Thyroid gland (tissue), 4 donors: ENCODE measurements around the gene SHH. TPM values are rescaled to one million over a fixed set of nuclear protein-coding genes. Genes with fewer than 3 reads are reported as not detected.

Experiments
- DNase-seq, 2 donors: peaks; one replicate each; pipeline ENCODE4 v3.0.0-alpha.2; 2019
- H3K27ac ChIP-seq, 3 donors: fragments of 200-600 bp; sonication (generic); 1 replicate in 2 of 3; 2 replicates in 1 of 3; pipeline ENCODE4 v1.5.1; 2016 to 2019; ENCODE audit warnings: mild to moderate bottlenecking in 1 of 3, moderate library complexity in 1 of 3
- H3K27me3 ChIP-seq: fragments of 200-600 bp; sonication (generic); one replicate; pipeline ENCODE4 v1.5.1; 2019
- H3K36me3 ChIP-seq, 2 donors: fragments of 200-600 bp; sonication (generic); one replicate each; pipeline ENCODE4 v1.5.1; 2016 to 2019
- H3K4me1 ChIP-seq, 2 donors: fragments of 200-600 bp; sonication (generic); one replicate each; pipeline ENCODE4 v1.5.1; 2017 to 2019
- H3K4me3 ChIP-seq, 3 donors: fragments of 200-600 bp; sonication (generic); replicated peaks in 1 of 3; 1 replicate in 2 of 3; 2 replicates in 1 of 3; pipeline ENCODE4 v1.5.1; 2016; ENCODE audit warnings: mild to moderate bottlenecking in 1 of 3
- H3K9me3 ChIP-seq: fragments of 200-600 bp; sonication (generic); one replicate; pipeline ENCODE4 v1.5.1; 2017
- POLR2A ChIP-seq, 2 donors: fragments of 450-650 bp; IDR thresholded peaks; one replicate each; pipeline ENCODE4 v1.6.1; 2017; ENCODE audit warnings: antibody characterized with exemption in 2 of 2, mild to moderate bottlenecking in 2 of 2, moderate library complexity in 1 of 2
- WGBS, 2 donors: methylation state at CpG; one replicate each; pipeline ENCODE4 v1.1.5; 2017; 5-methylcytosine and 5-hydroxymethylcytosine counted together
- intact Hi-C: fragments of 100-400 bp; cut with DNase I; formaldehyde crosslinking; loops from one replicate; pipeline ENCODE4 v1.15.1; 2023
- total RNA-seq, 4 donors: library from RNA; depleted of rRNA; stranded (reverse); fragments of >200 nt; gene quantifications; one replicate each; pipeline ENCODE4 v1.2.3, GENCODE V29; 2016
- TF ChIP-seq, protein P1 (sequence below), 6 experiments: fragments of 200-600 bp in 3 of 6; fragments of 450-650 bp in 3 of 6; sonication (generic) in 3 of 6; IDR thresholded peaks; one replicate each; pipeline ENCODE4 v1.5.1; 2016 to 2019; ENCODE audit warnings: antibody characterized with exemption in 6 of 6, mild to moderate bottlenecking in 2 of 6, inconsistent platforms in 1 of 6, moderate library complexity in 1 of 6

The SHH gene
- total RNA-seq, 4 donors from 2014 or later: not detected

DNA sequence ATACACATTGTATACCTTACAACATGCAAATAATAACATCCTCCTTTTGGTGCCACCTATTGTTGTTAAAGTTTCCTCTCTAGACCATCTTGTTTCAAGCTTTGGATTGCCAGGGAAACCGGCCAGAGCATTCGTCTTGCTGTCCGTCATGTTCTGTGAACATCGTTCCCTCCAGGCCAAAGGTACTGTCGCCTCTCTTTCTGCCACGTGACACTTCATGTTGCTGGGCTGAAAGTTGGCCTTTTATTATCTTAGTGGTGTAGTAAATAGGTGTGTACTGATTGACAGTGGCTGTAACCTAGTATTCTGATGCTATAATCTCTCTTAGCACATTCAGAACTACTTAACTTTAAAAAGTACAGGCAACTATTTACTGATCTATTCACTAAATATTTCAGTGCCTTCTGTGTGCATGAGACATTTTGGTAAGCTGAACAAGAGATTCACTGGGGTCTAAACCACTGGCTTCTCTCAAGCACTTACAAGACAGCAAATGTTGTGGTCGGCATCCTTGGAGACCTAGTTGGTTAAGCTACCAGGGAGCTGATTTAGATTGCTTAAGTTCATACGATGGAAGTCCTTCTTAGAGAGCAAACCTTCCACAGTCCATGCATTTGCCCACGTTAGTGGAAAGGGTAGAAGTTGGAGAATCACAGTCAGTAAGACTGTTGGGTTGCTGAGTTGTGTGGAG, 52.4 kb downstream of the SHH start:
- TF ChIP-seq, protein P1, sequence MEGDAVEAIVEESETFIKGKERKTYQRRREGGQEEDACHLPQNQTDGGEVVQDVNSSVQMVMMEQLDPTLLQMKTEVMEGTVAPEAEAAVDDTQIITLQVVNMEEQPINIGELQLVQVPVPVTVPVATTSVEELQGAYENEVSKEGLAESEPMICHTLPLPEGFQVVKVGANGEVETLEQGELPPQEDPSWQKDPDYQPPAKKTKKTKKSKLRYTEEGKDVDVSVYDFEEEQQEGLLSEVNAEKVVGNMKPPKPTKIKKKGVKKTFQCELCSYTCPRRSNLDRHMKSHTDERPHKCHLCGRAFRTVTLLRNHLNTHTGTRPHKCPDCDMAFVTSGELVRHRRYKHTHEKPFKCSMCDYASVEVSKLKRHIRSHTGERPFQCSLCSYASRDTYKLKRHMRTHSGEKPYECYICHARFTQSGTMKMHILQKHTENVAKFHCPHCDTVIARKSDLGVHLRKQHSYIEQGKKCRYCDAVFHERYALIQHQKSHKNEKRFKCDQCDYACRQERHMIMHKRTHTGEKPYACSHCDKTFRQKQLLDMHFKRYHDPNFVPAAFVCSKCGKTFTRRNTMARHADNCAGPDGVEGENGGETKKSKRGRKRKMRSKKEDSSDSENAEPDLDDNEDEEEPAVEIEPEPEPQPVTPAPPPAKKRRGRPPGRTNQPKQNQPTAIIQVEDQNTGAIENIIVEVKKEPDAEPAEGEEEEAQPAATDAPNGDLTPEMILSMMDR (IDR thresholded peaks at IDR 0.05): no peak
- TF ChIP-seq POLR2A (IDR thresholded peaks at IDR 0.05): no peak
- Histone ChIP-seq H3K4me3 (no peak overlapping the region), H3K9me3 (no peaks in the 10 kb centered on the region), H3K27me3 (no peaks in the 10 kb centered on the region), H3K36me3 (peaks cover 7 to 8% of the 10 kb centered on the region in 2 donors), H3K27ac (no peak overlapping the region), H3K4me1 (peaks cover 0 to 3% of the 10 kb centered on the region in 2 donors)
- WGBS, 2 donors: 92 to 93% methylated on average over 9 of the region's 9 CpGs
- intact Hi-C loops: no loop called here
- no peak for DNase-seq

DNA sequence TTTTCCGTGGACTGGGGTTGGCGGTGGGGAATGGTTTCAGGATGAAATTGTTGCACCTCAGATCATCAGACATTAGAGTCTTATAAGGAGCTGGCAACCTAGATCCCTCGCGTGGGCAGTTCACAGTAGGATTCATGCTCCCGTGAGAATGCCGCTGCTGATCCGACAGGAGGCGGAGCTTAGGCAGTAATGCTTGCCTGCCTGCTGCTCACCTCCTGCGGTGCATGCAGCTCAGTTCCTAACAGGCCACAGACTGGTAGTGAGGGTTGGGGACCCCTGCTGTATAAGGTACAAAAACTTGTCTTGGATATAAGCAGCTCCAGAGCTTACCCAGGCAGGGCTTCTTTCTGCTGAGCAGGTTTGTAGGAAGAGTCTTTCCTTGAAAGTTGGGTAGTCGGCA, 53.9 kb downstream of the SHH start:
- Histone ChIP-seq H3K4me3 (no peak overlapping the region), H3K9me3 (no peaks in the 10 kb centered on the region), H3K4me1 (no peaks in the 10 kb centered on the region), H3K27me3 (no peaks in the 10 kb centered on the region), H3K27ac (no peak overlapping the region), H3K36me3 (no peaks in the 10 kb centered on the region)
- TF ChIP-seq, protein P1 (IDR thresholded peaks at IDR 0.05): no peak
- TF ChIP-seq POLR2A (IDR thresholded peaks at IDR 0.05): no peak
- DNase-seq: no peak
- intact Hi-C loops: no loop called here
- 88 to 100% methylated on average over 3 to 10 of the region's 10 CpGs for WGBS, 2 donors

DNA sequence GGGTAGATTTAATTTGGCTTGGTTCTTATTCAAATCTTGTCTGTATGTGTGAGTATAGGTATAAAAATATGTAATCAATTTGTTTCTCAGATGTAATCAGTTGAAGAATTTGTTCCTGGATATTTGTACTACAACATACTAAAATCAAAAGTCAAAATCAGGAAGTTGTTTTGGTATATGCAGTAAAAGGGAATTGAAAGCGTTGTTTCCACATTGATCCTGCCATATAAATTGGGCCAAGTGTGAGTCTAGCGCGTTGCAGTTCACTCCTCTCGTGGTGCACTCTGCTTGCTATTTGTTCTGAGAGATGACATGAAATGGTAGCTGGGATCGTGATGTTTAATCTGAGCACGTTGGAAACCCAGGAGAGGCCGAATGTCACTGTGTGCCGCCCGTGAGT, 55.9 kb downstream of the SHH start:
- no peak for DNase-seq
- H3K36me3 ChIP-seq: no peaks in the 10 kb centered on the region
- 91 to 95% methylated on average over 9 of the region's 9 CpGs for WGBS, 2 donors
- no peak overlapping the region for H3K27ac ChIP-seq
- H3K9me3 ChIP-seq: no peaks in the 10 kb centered on the region
- H3K27me3 ChIP-seq: no peaks in the 10 kb centered on the region
- H3K4me1 ChIP-seq: no peaks in the 10 kb centered on the region
- intact Hi-C loops: no loop called here
- H3K4me3 ChIP-seq: no peak overlapping the region
- TF ChIP-seq, protein P1 (IDR thresholded peaks at IDR 0.05): no peak
- no peak for TF ChIP-seq POLR2A (IDR thresholded peaks at IDR 0.05)

DNA sequence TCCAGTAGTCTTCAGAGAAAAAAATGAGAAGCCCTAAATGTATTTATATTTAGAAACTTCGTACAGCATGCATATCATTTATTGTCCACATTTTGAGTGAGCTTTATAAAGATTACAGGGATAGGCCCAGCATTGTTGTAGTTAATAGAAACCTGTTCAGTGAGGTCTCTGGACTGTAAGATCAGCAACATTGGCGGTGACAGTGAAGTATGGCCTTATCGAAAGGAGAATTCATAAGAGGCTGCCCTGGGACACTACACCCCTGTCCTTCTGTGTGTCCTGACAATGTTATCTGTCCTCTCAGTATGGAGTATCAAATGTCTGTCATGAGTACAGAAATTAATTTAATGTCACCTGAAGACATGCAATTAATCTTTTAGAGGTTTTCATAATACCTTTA, 57.2 kb downstream of the SHH start:
- no peak for TF ChIP-seq POLR2A (IDR thresholded peaks at IDR 0.05)
- TF ChIP-seq, protein P1 (IDR thresholded peaks at IDR 0.05): no peak
- Histone ChIP-seq H3K27ac (no peak overlapping the region), H3K4me3 (no peak overlapping the region), H3K27me3 (no peaks in the 10 kb centered on the region), H3K36me3 (no peaks in the 10 kb centered on the region), H3K9me3 (no peaks in the 10 kb centered on the region), H3K4me1 (no peaks in the 10 kb centered on the region)
- WGBS, 2 donors: 71 to 82% methylated on average over 3 of the region's 3 CpGs
- intact Hi-C loops: no loop called here
- no peak for DNase-seq

DNA sequence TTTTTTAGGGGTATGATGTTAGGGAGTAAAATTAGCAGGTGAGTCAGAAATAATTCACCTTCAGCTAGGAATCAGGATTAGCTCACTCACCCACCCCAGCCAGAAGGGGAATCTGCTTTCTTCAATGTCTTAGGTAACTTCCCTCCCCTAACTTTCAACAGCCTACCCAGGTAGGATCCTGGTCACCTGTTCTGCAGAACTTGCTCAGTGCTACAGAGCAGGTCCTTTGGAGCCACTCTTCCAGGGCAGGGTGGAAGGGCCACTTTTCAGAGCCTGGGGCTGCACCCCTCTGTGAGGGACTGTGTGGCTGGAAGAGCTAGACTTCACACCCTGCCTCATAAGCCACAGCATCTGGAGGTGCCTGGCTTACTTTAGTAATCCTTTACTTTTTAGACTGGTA, 58.1 kb downstream of the SHH start:
- H3K27ac ChIP-seq: no peak overlapping the region
- no peaks in the 10 kb centered on the region for H3K9me3 ChIP-seq
- no peak for TF ChIP-seq POLR2A (IDR thresholded peaks at IDR 0.05)
- TF ChIP-seq, protein P1 (IDR thresholded peaks at IDR 0.05): no peak
- intact Hi-C loops: no loop called here
- no peaks in the 10 kb centered on the region for H3K4me1 ChIP-seq
- H3K36me3 ChIP-seq: no peaks in the 10 kb centered on the region
- no peaks in the 10 kb centered on the region for H3K27me3 ChIP-seq
- no peak for DNase-seq
- H3K4me3 ChIP-seq: no peak overlapping the region
